HepG2 (cell line): ENCODE results near the gene TRIM8. TPM values are rescaled to one million over a fixed set of nuclear protein-coding genes. Genes with fewer than 3 reads are reported as not detected.

Experiments used
- ARHGAP35 ChIP-seq: sonication (generic); formaldehyde crosslinking; IDR thresholded peaks from 2 replicates; pipeline ENCODE4 v1.9.0; 2022; ENCODE audit warnings: mild to moderate bottlenecking, inconsistent platforms, moderate library complexity, missing genetic modification reagents, borderline replicate concordance
- ATAD3A ChIP-seq: sonication (generic); formaldehyde crosslinking; IDR thresholded peaks from 2 replicates; pipeline ENCODE4 v1.4.0; 2020; ENCODE audit warnings: missing genetic modification reagents
- DRAP1 ChIP-seq: IDR thresholded peaks from 2 replicates; pipeline ENCODE4 v1.6.1; 2016; ENCODE audit warnings: missing genetic modification reagents, missing compliant biosample characterization
- FLYWCH1 ChIP-seq: sonication (generic); formaldehyde crosslinking; IDR thresholded peaks from 2 replicates; pipeline ENCODE4 v1.8.1; 2023; ENCODE audit warnings: mild to moderate bottlenecking, missing genetic modification reagents
- FOXA3 ChIP-seq: IDR thresholded peaks from 2 replicates; pipeline ENCODE4 v1.6.1; 2016; ENCODE audit warnings: missing genetic modification reagents, missing compliant biosample characterization
- HNF1B ChIP-seq: sonication (generic); formaldehyde crosslinking; IDR thresholded peaks from 2 replicates; pipeline ENCODE4 v1.5.1; 2020; ENCODE audit warnings: mild to moderate bottlenecking, moderate library complexity, missing genetic modification reagents
- HNF4A ChIP-seq: sonication (generic); formaldehyde crosslinking; IDR thresholded peaks from 2 replicates; pipeline ENCODE4 v1.4.0; 2020; ENCODE audit warnings: missing genetic modification reagents
- IKZF5 ChIP-seq: IDR thresholded peaks from 2 replicates; pipeline ENCODE4 v1.6.1; 2018; ENCODE audit warnings: missing genetic modification reagents, mild to moderate bottlenecking, missing compliant biosample characterization
- IRF2 ChIP-seq: IDR thresholded peaks from 2 replicates; pipeline ENCODE4 v1.6.1; 2018; ENCODE audit warnings: missing genetic modification reagents, missing compliant biosample characterization
- KDM1A ChIP-seq: IDR thresholded peaks from 2 replicates; pipeline ENCODE4 v1.6.1; 2016; ENCODE audit warnings: missing compliant biosample characterization
- KMT2A ChIP-seq: sonication (generic); formaldehyde crosslinking; IDR thresholded peaks from 2 replicates; pipeline ENCODE4 v1.4.0; 2020; ENCODE audit warnings: missing genetic modification reagents
- MATR3 ChIP-seq: sonication (generic); formaldehyde crosslinking; IDR thresholded peaks from 2 replicates; pipeline ENCODE4 v1.4.0; 2020; ENCODE audit warnings: missing genetic modification reagents
- MBNL3 ChIP-seq: fragments of 250-450 bp; sonication (Bioruptor Pico); conservative IDR thresholded peaks from 2 replicates; pipeline ENCODE4 v1.8.0; 2022; ENCODE audit warnings: mild to moderate bottlenecking, inconsistent platforms
- MEIS2 ChIP-seq: sonication (generic); formaldehyde crosslinking; IDR thresholded peaks from 2 replicates; pipeline ENCODE4 v1.9.0; 2021; ENCODE audit warnings: mild to moderate bottlenecking, missing genetic modification reagents
- NR3C1 ChIP-seq: sonication (generic); formaldehyde crosslinking; IDR thresholded peaks from 2 replicates; pipeline ENCODE4 v1.4.0; 2020; ENCODE audit warnings: missing genetic modification reagents
- POLR2AphosphoS5 ChIP-seq: IDR thresholded peaks from 2 replicates; pipeline ENCODE4 v1.6.1; 2012; ENCODE audit warnings: low read depth, low read length
- RAD21 ChIP-seq: fragments of 450-650 bp; formaldehyde crosslinking; IDR thresholded peaks from 2 replicates; pipeline ENCODE4 v1.5.0; 2020; ENCODE audit warnings: mild to moderate bottlenecking
- RCOR2 ChIP-seq: IDR thresholded peaks from 2 replicates; pipeline ENCODE4 v1.6.1; 2016; ENCODE audit warnings: missing biosample characterization, missing genetic modification reagents
- SKI ChIP-seq: fragments of 450-650 bp; IDR thresholded peaks from one replicate; pipeline ENCODE4 v1.6.1; 2018; ENCODE audit warnings: mild to moderate bottlenecking; ENCODE audit not compliant: partially characterized antibody
- SOX13 ChIP-seq, 3 experiments: fragments of 450-650 bp in 1 of 3; sonication (generic) in 1 of 3; formaldehyde crosslinking in 1 of 3; IDR thresholded peaks in 2 of 3; conservative IDR thresholded peaks in 1 of 3; 2 replicates each; pipeline versions ENCODE4 v1.5.0 to v1.6.1; 2016 to 2020; ENCODE audit warnings: antibody characterized with exemption in 1 of 3, mild to moderate bottlenecking in 1 of 3, missing compliant biosample characterization in 1 of 3, missing genetic modification reagents in 1 of 3, moderate library complexity in 1 of 3
- TBP ChIP-seq: sonication (generic); formaldehyde crosslinking; IDR thresholded peaks from 2 replicates; pipeline ENCODE4 v1.5.0; 2020; ENCODE audit warnings: missing genetic modification reagents
- XRCC5 ChIP-seq: fragments of 200-400 bp; formaldehyde crosslinking; optimal IDR thresholded peaks from 2 replicates; pipeline ENCODE3; 2017; ENCODE audit warnings: mild to moderate bottlenecking, low read length
- ZMYM4 ChIP-seq: sonication (generic); formaldehyde crosslinking; IDR thresholded peaks from 2 replicates; pipeline ENCODE4 v1.8.1; 2023; ENCODE audit warnings: mild to moderate bottlenecking, missing genetic modification reagents
- ZNF552 ChIP-seq: sonication (generic); formaldehyde crosslinking; IDR thresholded peaks from 2 replicates; pipeline ENCODE4 v1.9.0; 2022; ENCODE audit warnings: missing genetic modification reagents, mild to moderate bottlenecking, borderline replicate concordance
- polyA plus RNA-seq, 8 experiments: library from polyadenylated mRNA; depleted of rRNA in 3 of 8; stranded (reverse) in 7 of 8; unstranded in 1 of 8; fragments of >200 nt; fragmentation: Illumina TruSeq in 4 of 8; extraction: Trizol in 4 of 8; gene quantifications; 2 replicates each; pipeline versions ENCODE4 v1.2.1 to v1.2.3, GENCODE V29; 2011 to 2016; ENCODE audit warnings: low read depth in 4 of 8, missing spikeins in 1 of 8, mixed read lengths in 1 of 8; ENCODE audit not compliant: insufficient read depth in 1 of 8
- total RNA-seq, 5 experiments: library from RNA; depleted of rRNA; stranded (reverse); fragments of >200 nt; fragmentation: Illumina TruSeq; extraction: Trizol; gene quantifications; 2 replicates each; pipeline ENCODE4 v1.2.3, GENCODE V29; 2016; ENCODE audit warnings: low read depth in 1 of 5
- TF ChIP-seq, protein P1 (sequence below): sonication (generic); formaldehyde crosslinking; IDR thresholded peaks from 2 replicates; pipeline ENCODE4 v1.5.0; 2020; ENCODE audit warnings: missing genetic modification reagents
- TF ChIP-seq, protein P2 (sequence below), 2 experiments: sonication (generic) in 1 of 2; formaldehyde crosslinking in 1 of 2; IDR thresholded peaks; 2 replicates each; pipeline versions ENCODE4 v1.4.0 to v1.6.1; 2018 to 2020; ENCODE audit warnings: missing genetic modification reagents in 2 of 2, borderline replicate concordance in 1 of 2, low read depth in 1 of 2, mild to moderate bottlenecking in 1 of 2, missing biosample characterization in 1 of 2

Gene TRIM8
- total and polyA plus RNA-seq, 2 of the 13 experiments (the other 11 are each of a cell fraction or from before 2014, with no cell fraction given), result 38.9 to 66.5 TPM

- TF ChIP-seq HNF1B (CRISPR knock-in tag), result peak; percentile 58; the same call in 1 of the 2 replicates
- no peak for TF ChIP-seq TBP (CRISPR knock-in tag)
- TF ChIP-seq RCOR2, result no peak
- TF ChIP-seq ARHGAP35, result no peak
- TF ChIP-seq HNF4A (CRISPR knock-in tag), result 0 out of 2 replicates have a peak, but pooled peaks have one; percentile 17
- TF ChIP-seq IRF2 (CRISPR knock-in tag), result 0 out of 2 replicates have a peak, but pooled peaks have one; percentile 15
- TF ChIP-seq XRCC5, result peak; percentile 89
- no peak for TF ChIP-seq MEIS2 (CRISPR knock-in tag)
- TF ChIP-seq FOXA3 (CRISPR knock-in tag), result peak; percentile 36
- TF ChIP-seq SKI, result no peak
- no peak for TF ChIP-seq SOX13 (IDR thresholded peaks at IDR 0.05)
- no peak for TF ChIP-seq SOX13 (CRISPR knock-in tag; conservative IDR thresholded peaks at IDR 0.05 in 1 of 2, IDR thresholded peaks at IDR 0.05 in 1 of 2)
- TF ChIP-seq, protein P1, sequence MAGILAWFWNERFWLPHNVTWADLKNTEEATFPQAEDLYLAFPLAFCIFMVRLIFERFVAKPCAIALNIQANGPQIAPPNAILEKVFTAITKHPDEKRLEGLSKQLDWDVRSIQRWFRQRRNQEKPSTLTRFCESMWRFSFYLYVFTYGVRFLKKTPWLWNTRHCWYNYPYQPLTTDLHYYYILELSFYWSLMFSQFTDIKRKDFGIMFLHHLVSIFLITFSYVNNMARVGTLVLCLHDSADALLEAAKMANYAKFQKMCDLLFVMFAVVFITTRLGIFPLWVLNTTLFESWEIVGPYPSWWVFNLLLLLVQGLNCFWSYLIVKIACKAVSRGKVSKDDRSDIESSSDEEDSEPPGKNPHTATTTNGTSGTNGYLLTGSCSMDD (CRISPR knock-in tag), result no peak
- TF ChIP-seq MATR3 (CRISPR knock-in tag), result no peak
- TF ChIP-seq RAD21, result peak; percentile 79
- TF ChIP-seq DRAP1 (CRISPR knock-in tag), result 0 out of 2 replicates have a peak, but pooled peaks have one; percentile 35
- 0 out of 2 replicates have a peak, but pooled peaks have one; percentile 69 for TF ChIP-seq IKZF5 (CRISPR knock-in tag)
- no peak for TF ChIP-seq KDM1A
- no peak for TF ChIP-seq FLYWCH1 (CRISPR knock-in tag)
- no peak for TF ChIP-seq NR3C1 (CRISPR knock-in tag)
- no peak for TF ChIP-seq MBNL3 (CRISPR knock-in tag)
- TF ChIP-seq ZNF552 (CRISPR knock-in tag), result no peak
- TF ChIP-seq ZMYM4 (CRISPR knock-in tag), result 0 out of 2 replicates have a peak, but pooled peaks have one; percentile 7
- 0 out of 2 replicates have a peak, but pooled peaks have one; percentile 41 for TF ChIP-seq KMT2A (CRISPR knock-in tag)
- TF ChIP-seq POLR2AphosphoS5, result no peak
- TF ChIP-seq ATAD3A (CRISPR knock-in tag), result no peak
- TF ChIP-seq, protein P2, sequence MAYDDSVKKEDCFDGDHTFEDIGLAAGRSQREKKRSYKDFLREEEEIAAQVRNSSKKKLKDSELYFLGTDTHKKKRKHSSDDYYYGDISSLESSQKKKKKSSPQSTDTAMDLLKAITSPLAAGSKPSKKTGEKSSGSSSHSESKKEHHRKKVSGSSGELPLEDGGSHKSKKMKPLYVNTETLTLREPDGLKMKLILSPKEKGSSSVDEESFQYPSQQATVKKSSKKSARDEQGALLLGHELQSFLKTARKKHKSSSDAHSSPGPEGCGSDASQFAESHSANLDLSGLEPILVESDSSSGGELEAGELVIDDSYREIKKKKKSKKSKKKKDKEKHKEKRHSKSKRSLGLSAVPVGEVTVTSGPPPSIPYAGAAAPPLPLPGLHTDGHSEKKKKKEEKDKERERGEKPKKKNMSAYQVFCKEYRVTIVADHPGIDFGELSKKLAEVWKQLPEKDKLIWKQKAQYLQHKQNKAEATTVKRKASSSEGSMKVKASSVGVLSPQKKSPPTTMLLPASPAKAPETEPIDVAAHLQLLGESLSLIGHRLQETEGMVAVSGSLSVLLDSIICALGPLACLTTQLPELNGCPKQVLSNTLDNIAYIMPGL (CRISPR knock-in tag; IDR thresholded peaks at IDR 0.05; ENCODE audit: borderline replicate concordance in 1 of 2, low read depth in 1 of 2), result peak; percentile 43 to 84
Measured at GRCh38 chr10:102596506-102596971, 47.7 kb upstream of the TRIM8 start (continued).
